Subcutaneous abdominal adipose tissue (tissue), 5 donors: ENCODE results near the gene LRMDA.

ENCODE experiments used
- H3K27ac ChIP-seq: one replicate; pipeline ENCODE4 v1.7.0; 2013; ENCODE audit warnings: low read depth, mild to moderate bottlenecking, inconsistent platforms, low read length, moderate library complexity
- H3K27me3 ChIP-seq, 5 donors: one replicate each; pipeline ENCODE4 v1.7.0; 2013; ENCODE audit warnings: low read length in 5 of 5, inconsistent platforms in 1 of 5; ENCODE audit not compliant: control insufficient read depth in 5 of 5, insufficient read depth in 4 of 5
- H3K36me3 ChIP-seq, 5 donors: one replicate each; pipeline ENCODE4 v1.7.0; 2013; ENCODE audit warnings: low read length in 5 of 5; ENCODE audit not compliant: control insufficient read depth in 5 of 5, insufficient read depth in 5 of 5
- H3K4me1 ChIP-seq, 5 donors: one replicate each; pipeline ENCODE4 v1.7.0; 2013; ENCODE audit warnings: low read length in 5 of 5, mild to moderate bottlenecking in 3 of 5, moderate library complexity in 1 of 5; ENCODE audit not compliant: control insufficient read depth in 5 of 5, insufficient read depth in 5 of 5
- H3K4me3 ChIP-seq, 5 donors: one replicate each; pipeline ENCODE4 v1.7.0; 2013; ENCODE audit warnings: low read length in 5 of 5, low read depth in 1 of 5
- H3K9ac ChIP-seq, 5 donors: one replicate each; pipeline ENCODE4 v1.7.0; 2013; ENCODE audit warnings: low read length in 5 of 5, mild to moderate bottlenecking in 4 of 5, moderate library complexity in 3 of 5
- H3K9me3 ChIP-seq, 5 donors: one replicate each; pipeline ENCODE4 v1.7.0; 2013; ENCODE audit warnings: low read length in 5 of 5; ENCODE audit not compliant: control insufficient read depth in 5 of 5
- donor health status: healthy.
- donor health status: healthy.
- donor health status: healthy.
- donor health status: healthy.
- donor health status: healthy.

LRMDA gene

DNA sequence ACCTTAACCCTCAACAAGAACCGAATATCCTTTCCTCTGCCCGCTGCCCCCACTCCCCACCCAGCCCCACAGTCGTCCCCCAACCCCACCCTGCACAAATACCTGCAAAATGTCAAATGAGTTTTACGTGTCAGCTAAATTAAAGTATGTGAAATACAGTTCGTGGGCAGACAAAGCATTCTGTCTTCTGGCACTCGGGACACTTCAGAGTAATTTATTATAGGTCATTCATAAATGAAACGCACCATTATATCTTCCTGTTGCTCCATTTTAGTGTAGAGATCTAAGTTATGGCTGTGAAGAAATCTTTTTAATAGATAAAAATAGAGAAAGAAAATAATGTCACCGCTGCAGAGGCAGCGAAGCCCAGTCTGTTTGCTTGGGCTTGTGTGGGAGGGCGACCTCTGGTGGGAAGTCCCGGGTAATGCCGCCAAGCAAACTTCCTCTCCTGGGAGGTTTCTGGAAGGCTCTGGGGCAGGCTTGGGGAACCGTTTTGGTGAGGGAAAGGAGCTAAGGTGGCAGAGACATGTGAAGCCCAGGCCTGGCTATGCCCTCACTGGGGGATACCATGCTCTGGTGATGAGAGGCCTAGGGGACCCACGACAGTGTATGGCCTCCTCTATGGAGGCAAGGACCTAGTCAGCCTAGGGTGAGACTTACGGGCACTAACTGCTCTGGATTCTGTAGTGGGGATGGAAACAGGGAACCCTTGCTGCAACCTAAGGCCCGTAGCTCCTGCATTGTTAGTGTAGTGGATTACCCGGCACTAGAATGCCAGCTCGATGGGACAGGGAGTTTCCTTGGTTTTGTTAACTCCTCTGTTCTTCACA lies 604.9 kb downstream of the LRMDA start:
- H3K9ac ChIP-seq: no peak overlapping the region
- peaks cover 0 to 10% (median 9%) of the 10 kb centered on the region in 5 donors for H3K9me3 ChIP-seq
- H3K27ac ChIP-seq: no peak overlapping the region
- no peaks in the 10 kb centered on the region for H3K27me3 ChIP-seq
- H3K36me3 ChIP-seq: peaks cover 0 to 3% (median 0%) of the 10 kb centered on the region in 5 donors
- peaks cover 7 to 21% (median 15%) of the 10 kb centered on the region in 5 donors for H3K4me1 ChIP-seq
- peak overlapping the region in 1 of 5 donors; percentile 12 for H3K4me3 ChIP-seq

DNA sequence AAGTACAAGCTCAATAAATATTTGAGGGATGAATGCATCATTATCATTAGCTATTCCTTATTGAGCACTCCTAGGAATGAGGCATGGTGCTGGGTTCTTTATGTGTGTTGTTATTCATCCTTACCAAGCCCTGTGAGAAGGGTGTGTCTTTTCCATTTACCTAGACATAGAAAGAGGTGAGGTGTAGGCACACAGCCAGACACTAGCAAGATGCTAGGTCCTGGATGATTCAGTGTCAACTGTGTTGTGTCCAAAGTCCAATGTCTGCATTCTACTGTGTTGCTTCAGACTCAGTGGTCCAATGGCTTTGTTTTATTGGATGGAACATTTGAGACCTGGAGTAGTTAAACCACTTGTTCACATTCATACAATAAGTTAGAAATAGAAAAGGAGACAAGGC lies 605.5 kb downstream of the LRMDA start:
- H3K27me3 ChIP-seq: no peaks in the 10 kb centered on the region
- H3K4me1 ChIP-seq: peaks cover 7 to 21% (median 15%) of the 10 kb centered on the region in 5 donors
- no peak overlapping the region for H3K27ac ChIP-seq
- H3K4me3 ChIP-seq: no peak overlapping the region
- H3K36me3 ChIP-seq: peaks cover 0 to 3% (median 0%) of the 10 kb centered on the region in 5 donors
- H3K9ac ChIP-seq: no peak overlapping the region
- peaks cover 0 to 10% (median 9%) of the 10 kb centered on the region in 5 donors for H3K9me3 ChIP-seq

DNA sequence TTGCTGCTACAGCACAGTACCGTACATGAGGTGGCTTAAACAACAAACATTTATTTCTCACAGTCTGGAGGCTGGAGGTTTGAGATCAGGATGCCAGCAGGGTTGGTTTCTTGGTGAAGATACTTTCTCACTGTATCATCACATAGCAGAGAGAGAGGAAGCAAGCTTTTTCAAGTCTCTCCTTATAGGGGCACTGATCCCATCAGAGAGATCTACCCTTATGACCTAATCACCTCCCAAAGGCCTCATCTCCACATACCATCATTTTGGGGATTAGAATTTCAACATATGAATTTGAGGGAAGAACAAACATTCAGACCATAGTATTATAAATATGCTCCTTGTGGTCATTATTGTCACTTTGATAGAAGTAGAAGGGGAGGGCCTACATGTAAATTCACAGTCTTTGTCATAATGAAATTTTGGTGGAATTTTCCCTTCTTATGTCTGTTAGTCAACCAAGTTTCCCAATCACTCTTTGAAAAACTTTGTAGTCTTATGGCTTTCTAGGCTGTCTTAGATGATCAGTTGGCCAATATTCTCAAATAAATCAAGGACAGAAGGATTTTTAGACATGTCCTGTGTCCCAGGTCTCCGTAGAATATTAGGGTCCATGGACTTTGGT lies 606.2 kb downstream of the LRMDA start:
- Histone ChIP-seq H3K36me3 (peaks cover 0 to 3% (median 0%) of the 10 kb centered on the region in 5 donors), H3K4me3 (no peak overlapping the region), H3K4me1 (peaks cover 7 to 21% (median 15%) of the 10 kb centered on the region in 5 donors), H3K9ac (no peak overlapping the region), H3K27ac (no peak overlapping the region), H3K9me3 (peaks cover 0 to 10% (median 9%) of the 10 kb centered on the region in 5 donors), H3K27me3 (no peaks in the 10 kb centered on the region)

DNA sequence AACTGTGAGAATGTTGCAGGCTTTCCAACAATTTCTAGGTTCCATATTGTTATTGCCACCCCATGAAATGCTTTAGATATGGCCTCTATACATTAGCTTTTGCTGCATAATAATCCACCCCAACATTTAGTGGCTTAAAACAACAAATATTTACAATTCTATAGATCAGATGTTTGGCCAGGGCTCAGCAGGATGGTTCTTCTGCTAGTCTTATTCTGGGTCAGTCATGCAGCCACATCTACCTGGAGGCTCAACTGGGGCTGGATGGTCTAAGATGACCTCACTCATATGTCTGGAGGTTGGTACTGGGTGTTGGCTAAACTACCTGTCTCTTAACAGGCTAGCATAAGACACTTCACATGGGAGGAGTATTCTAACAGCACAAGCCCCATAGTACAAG lies 607.3 kb downstream of the LRMDA start:
- no peak overlapping the region for H3K9ac ChIP-seq
- no peak overlapping the region for H3K27ac ChIP-seq
- H3K4me1 ChIP-seq: peaks cover 4 to 16% (median 8%) of the 10 kb centered on the region in 5 donors
- no peaks in the 10 kb centered on the region for H3K27me3 ChIP-seq
- H3K9me3 ChIP-seq: peaks cover 0 to 10% (median 9%) of the 10 kb centered on the region in 5 donors
- peaks cover 0 to 3% (median 0%) of the 10 kb centered on the region in 5 donors for H3K36me3 ChIP-seq
- H3K4me3 ChIP-seq: no peak overlapping the region

DNA sequence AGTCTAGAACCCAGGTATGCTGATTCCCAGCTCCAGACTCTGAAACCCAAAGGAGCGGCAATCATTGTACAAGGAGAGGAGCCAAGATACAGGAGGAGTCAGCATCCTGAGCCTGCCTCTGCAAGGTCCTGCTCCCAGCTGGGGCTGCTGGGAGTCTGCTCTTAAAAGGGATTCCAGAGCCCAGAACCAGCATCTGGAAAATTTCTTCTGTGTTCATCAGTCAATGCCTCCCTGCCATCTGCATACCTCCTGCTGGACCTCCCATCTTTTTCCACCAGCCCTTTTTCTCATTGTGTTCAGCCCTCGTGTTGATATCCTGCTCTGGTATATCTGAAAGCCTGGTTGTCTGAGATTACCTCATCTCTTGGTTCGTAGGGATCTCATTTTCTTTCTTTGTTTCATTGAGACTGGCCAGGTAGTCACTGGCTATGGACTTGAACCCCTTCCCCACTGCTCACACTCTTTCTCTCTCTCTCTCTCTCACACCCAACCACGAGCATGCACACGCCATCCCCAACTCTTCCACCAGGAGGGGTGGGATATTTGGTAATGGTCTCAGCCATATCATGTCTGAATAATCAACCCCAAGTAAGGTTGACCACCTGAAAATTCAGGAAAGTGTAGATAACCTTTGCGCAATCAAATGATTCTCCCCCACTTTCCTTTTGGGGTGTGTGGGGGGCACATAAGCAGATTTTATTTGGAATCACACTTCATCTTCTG lies 608.8 kb downstream of the LRMDA start:
- Histone ChIP-seq H3K36me3 (peaks cover 0 to 3% (median 0%) of the 10 kb centered on the region in 5 donors), H3K4me3 (no peak overlapping the region), H3K27ac (no peak overlapping the region), H3K4me1 (peaks cover 0 to 6% (median 3%) of the 10 kb centered on the region in 5 donors), H3K9ac (no peak overlapping the region), H3K9me3 (peaks cover 0 to 10% (median 9%) of the 10 kb centered on the region in 5 donors), H3K27me3 (no peaks in the 10 kb centered on the region)

DNA sequence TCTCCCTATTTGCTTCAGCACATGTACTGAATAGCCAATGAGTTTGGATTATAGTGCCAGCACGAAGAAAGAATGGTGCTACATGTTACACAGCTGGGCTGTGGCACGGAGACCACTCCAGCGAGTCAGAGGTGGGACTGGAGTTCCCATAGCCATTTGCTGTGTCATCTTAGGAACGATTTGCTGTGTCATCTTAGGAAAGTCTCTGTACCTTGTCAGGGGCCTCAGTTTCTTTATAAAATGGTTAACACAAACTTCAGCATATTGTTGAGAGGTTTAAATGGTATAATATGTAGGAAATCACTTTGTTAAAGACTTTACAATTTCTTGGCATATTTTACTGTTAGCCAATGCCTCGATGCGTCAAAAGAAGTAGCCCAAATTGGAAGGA lies 609.4 kb downstream of the LRMDA start:
- Histone ChIP-seq H3K4me3 (no peak overlapping the region), H3K9me3 (peaks cover 0 to 10% (median 9%) of the 10 kb centered on the region in 5 donors), H3K4me1 (peaks cover 0 to 6% (median 3%) of the 10 kb centered on the region in 5 donors), H3K36me3 (peaks cover 0 to 3% (median 0%) of the 10 kb centered on the region in 5 donors), H3K27ac (no peak overlapping the region), H3K27me3 (no peaks in the 10 kb centered on the region), H3K9ac (no peak overlapping the region)

DNA sequence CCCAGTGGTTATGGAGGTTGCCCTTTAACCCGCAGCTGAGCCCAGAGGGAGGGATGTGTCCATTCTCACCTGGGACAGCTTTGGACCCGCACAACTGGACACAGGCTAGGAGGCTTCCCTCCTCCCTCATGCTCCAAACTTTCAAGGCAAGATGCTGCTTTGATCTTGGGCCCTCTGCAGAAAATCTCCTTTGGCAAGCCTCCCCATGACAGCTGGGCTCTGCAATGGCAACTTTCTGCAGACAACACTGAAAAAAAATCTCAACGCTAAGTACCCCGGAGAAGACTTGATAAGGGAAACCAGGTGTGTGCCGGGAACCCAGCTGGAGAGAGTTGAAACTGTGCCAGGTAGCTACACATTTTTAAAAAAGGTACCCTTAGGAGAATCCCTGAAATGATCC lies 610.1 kb downstream of the LRMDA start:
- Histone ChIP-seq H3K4me3 (no peak overlapping the region), H3K27ac (no peak overlapping the region), H3K9me3 (peaks cover 0 to 10% (median 9%) of the 10 kb centered on the region in 5 donors), H3K27me3 (no peaks in the 10 kb centered on the region), H3K9ac (no peak overlapping the region), H3K36me3 (peaks cover 0 to 5% (median 0%) of the 10 kb centered on the region in 5 donors), H3K4me1 (peaks cover 0 to 2% (median under 1%) of the 10 kb centered on the region in 5 donors)

DNA sequence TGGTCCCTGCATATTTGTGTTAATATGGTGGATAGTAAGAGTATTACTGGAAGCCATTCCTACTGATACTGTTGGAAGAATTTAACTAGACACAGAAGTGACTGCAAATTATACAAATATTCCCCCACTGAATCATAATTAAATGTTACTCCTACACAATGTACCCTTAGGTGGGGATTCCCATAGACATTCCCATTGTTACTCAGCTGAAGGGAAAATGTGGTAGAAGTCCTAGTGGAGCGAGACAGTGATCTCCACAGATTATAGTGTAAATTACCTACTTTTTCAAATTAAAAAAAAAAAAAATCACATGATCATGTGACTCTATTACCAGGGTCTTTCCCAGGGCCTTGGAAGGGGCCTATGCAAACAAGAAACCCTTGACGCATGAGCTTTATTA lies 611.8 kb downstream of the LRMDA start:
- H3K27ac ChIP-seq: no peak overlapping the region
- H3K27me3 ChIP-seq: no peaks in the 10 kb centered on the region
- peaks cover 0 to 5% (median 0%) of the 10 kb centered on the region in 5 donors for H3K36me3 ChIP-seq
- H3K9me3 ChIP-seq: peaks cover 0 to 9% (median 8%) of the 10 kb centered on the region in 5 donors
- no peak overlapping the region for H3K9ac ChIP-seq
- no peak overlapping the region for H3K4me3 ChIP-seq
- H3K4me1 ChIP-seq: no peaks in the 10 kb centered on the region

DNA sequence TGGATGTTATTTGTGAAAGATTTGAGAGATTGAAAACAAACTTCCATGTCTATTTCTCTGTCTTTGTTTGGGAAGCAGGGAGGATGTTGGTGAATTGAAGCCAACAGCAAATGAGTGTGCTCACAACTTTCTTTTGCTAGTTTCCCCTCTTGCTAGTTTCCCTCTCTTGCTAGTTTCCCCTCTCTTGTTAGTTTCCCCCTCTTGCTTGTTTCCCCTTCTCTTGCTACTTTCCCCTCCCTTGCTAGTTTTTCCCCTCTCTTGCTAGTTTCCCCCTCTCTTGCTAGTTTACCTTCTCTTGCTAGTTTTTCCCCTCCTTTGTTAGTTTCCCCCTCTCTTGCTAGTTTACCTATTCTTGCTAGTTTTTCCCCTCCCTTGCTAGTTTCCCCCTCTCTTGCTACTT lies 613.3 kb downstream of the LRMDA start:
- Histone ChIP-seq H3K9ac (no peak overlapping the region), H3K4me3 (no peak overlapping the region), H3K36me3 (peaks cover 0 to 2% (median 0%) of the 10 kb centered on the region in 5 donors), H3K9me3 (no peaks in the 10 kb centered on the region), H3K27ac (no peak overlapping the region), H3K4me1 (no peaks in the 10 kb centered on the region), H3K27me3 (no peaks in the 10 kb centered on the region)
